HUES6 (cell line): ENCODE results near the gene ATP6V1G2.
A peak's percentile ranks its signal among the peaks of the same experiment; 100 is the strongest.
"Not testable (repeated sequence)": the region's sequence is repeated elsewhere in the genome, so short reads cannot be mapped to it uniquely, and the experiment has no call there.

Experiments used
- H3K27ac ChIP-seq: 2 replicates; pipeline ENCODE4 v1.7.0; 2013; ENCODE audit warnings: low read depth, mild to moderate bottlenecking, low read length, inconsistent platforms
- H3K27me3 ChIP-seq: 2 replicates; pipeline ENCODE4 v1.6.1; 2013; ENCODE audit warnings: low read length; ENCODE audit not compliant: control insufficient read depth, insufficient read depth
- H3K36me3 ChIP-seq: 2 replicates; pipeline ENCODE4 v1.6.1; 2013; ENCODE audit warnings: low read length; ENCODE audit not compliant: control insufficient read depth, insufficient read depth
- H3K4me1 ChIP-seq: 2 replicates; pipeline ENCODE4 v1.6.1; 2013; ENCODE audit warnings: low read length; ENCODE audit not compliant: control insufficient read depth, insufficient read depth
- H3K4me3 ChIP-seq: 2 replicates; pipeline ENCODE4 v1.5.1; 2013; ENCODE audit warnings: low read depth, low read length
- H3K9ac ChIP-seq: one replicate; pipeline ENCODE4 v1.6.1; 2013; ENCODE audit warnings: mild to moderate bottlenecking, low read length
- H3K9me3 ChIP-seq: 2 replicates; pipeline ENCODE4 v1.6.1; 2013; ENCODE audit warnings: low read depth, low read length; ENCODE audit not compliant: control insufficient read depth, insufficient read depth

Gene ATP6V1G2

GRCh38 chr6:31513456-31514165, 32.8 kb downstream of the ATP6V1G2 start:
- no peak overlapping the region for H3K4me3 ChIP-seq
- no peaks in the 10 kb centered on the region for H3K9me3 ChIP-seq
- no peak overlapping the region for H3K27ac ChIP-seq
- H3K27me3 ChIP-seq = no peaks in the 10 kb centered on the region
- H3K4me1 ChIP-seq = no peaks in the 10 kb centered on the region
- no peak overlapping the region for H3K9ac ChIP-seq
- peaks cover 21% of the 10 kb centered on the region for H3K36me3 ChIP-seq

- Histone ChIP-seq H3K27ac (no peak overlapping the region), H3K4me1 (no peaks in the 10 kb centered on the region), H3K4me3 (no peak overlapping the region), H3K27me3 (no peaks in the 10 kb centered on the region), H3K9ac (no peak overlapping the region), H3K36me3 (peaks cover 45% of the 10 kb centered on the region), H3K9me3 (no peaks in the 10 kb centered on the region)
These were observed 36.4 kb downstream of the ATP6V1G2 start for GRCh38 chr6:31510007-31510406.

GRCh38 chr6:31509036-31509435, 37.4 kb downstream of the ATP6V1G2 start:
- H3K36me3 ChIP-seq = peaks cover 45% of the 10 kb centered on the region

GRCh38 chr6:31502586-31502985, 43.8 kb downstream of the ATP6V1G2 start:
- Histone ChIP-seq H3K27ac (no peak overlapping the region), H3K36me3 (peaks cover 18% of the 10 kb centered on the region), H3K9ac (no peak overlapping the region), H3K4me1 (peaks cover 7% of the 10 kb centered on the region; the same call in 1 of the 2 replicates), H3K9me3 (no peaks in the 10 kb centered on the region), H3K4me3 (no peak overlapping the region), H3K27me3 (peaks cover 14% of the 10 kb centered on the region)

More at GRCh38 chr6:31509036-31509435, 37.4 kb downstream of the ATP6V1G2 start:
- H3K27me3 ChIP-seq, H3K27ac ChIP-seq, H3K4me1 ChIP-seq, H3K9me3 ChIP-seq, H3K9ac ChIP-seq, H3K4me3 ChIP-seq: not testable (repeated sequence)

- Histone ChIP-seq H3K4me1 (peaks cover 16% of the 10 kb centered on the region), H3K4me3 (peak overlapping the region; percentile 74; the same call in 1 of the 2 replicates), H3K27me3 (peaks cover 40% of the 10 kb centered on the region)
- not testable (repeated sequence) for H3K9me3 ChIP-seq, H3K27ac ChIP-seq, H3K36me3 ChIP-seq, H3K9ac ChIP-seq
These were observed 46.8 kb downstream of the ATP6V1G2 start for GRCh38 chr6:31499648-31500047.

- Histone ChIP-seq H3K4me1 (peaks cover 16% of the 10 kb centered on the region), H3K27me3 (peaks cover 43% of the 10 kb centered on the region), H3K36me3 (no peaks in the 10 kb centered on the region), H3K4me3 (peak overlapping the region; percentile 74), H3K27ac (no peak overlapping the region), H3K9me3 (no peaks in the 10 kb centered on the region), H3K9ac (peak overlapping the region; percentile 43)
These were observed 47.7 kb downstream of the ATP6V1G2 start for GRCh38 chr6:31498748-31499147.

GRCh38 chr6:31497531-31498476, 48.6 kb downstream of the ATP6V1G2 start, which contains the start of gene MICB:
Gene MICB, plus strand, starts transcription at chr6:31498145. Its CDS starts 49 bp downstream, at chr6:31498194.
- Histone ChIP-seq H3K27ac (no peak within 1 kb of the TSS), H3K27me3 (peaks cover 43% of the 10 kb centered on the region), H3K4me1 (peaks cover 16% of the 10 kb centered on the region), H3K36me3 (no peaks in the 10 kb centered on the region), H3K4me3 (peak within 1 kb of the TSS; percentile 74), H3K9ac (peak within 1 kb of the TSS; percentile 50), H3K9me3 (no peaks in the 10 kb centered on the region)

- H3K9ac ChIP-seq, H3K9me3 ChIP-seq, H3K27ac ChIP-seq, H3K36me3 ChIP-seq: not testable (repeated sequence)
- peak overlapping the region; percentile 74; the same call in 1 of the 2 replicates for H3K4me3 ChIP-seq
- H3K27me3 ChIP-seq = peaks cover 43% of the 10 kb centered on the region
- peaks cover 16% of the 10 kb centered on the region for H3K4me1 ChIP-seq
These were observed 49.6 kb downstream of the ATP6V1G2 start for GRCh38 chr6:31496826-31497225.

- no peak overlapping the region for H3K27ac ChIP-seq
- no peaks in the 10 kb centered on the region for H3K9me3 ChIP-seq
- H3K36me3 ChIP-seq = no peaks in the 10 kb centered on the region
- H3K9ac ChIP-seq = peak overlapping the region; percentile 70
- H3K4me3 ChIP-seq = peak overlapping the region; percentile 71
- H3K4me1 ChIP-seq = peaks cover 22% of the 10 kb centered on the region
- H3K27me3 ChIP-seq = peaks cover 43% of the 10 kb centered on the region
These were observed 50.8 kb downstream of the ATP6V1G2 start for GRCh38 chr6:31495580-31495979.
